ENCODE results near the gene SIN3B.

DNA sequence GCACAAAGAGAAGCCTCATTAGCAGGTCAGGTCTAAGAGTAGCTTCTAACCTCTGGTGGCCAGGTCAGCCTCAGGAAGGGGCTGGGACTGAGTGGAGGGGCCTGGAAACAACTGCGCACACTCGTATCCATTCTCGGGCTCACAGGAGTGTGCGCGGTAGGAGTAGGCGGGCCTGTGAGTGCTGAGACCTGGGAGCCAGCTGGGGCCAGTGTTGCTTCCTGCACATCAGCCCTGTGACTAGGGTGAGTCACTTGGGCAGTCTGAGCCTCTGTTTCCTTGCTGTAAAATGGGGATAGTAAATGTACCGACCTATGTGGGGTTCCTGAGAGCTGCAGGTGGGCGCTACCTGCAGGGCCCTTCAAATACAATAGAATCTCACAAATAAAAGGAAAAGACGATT, 26.9 kb downstream of the SIN3B start:
- TF ChIP-seq, protein P1, sequence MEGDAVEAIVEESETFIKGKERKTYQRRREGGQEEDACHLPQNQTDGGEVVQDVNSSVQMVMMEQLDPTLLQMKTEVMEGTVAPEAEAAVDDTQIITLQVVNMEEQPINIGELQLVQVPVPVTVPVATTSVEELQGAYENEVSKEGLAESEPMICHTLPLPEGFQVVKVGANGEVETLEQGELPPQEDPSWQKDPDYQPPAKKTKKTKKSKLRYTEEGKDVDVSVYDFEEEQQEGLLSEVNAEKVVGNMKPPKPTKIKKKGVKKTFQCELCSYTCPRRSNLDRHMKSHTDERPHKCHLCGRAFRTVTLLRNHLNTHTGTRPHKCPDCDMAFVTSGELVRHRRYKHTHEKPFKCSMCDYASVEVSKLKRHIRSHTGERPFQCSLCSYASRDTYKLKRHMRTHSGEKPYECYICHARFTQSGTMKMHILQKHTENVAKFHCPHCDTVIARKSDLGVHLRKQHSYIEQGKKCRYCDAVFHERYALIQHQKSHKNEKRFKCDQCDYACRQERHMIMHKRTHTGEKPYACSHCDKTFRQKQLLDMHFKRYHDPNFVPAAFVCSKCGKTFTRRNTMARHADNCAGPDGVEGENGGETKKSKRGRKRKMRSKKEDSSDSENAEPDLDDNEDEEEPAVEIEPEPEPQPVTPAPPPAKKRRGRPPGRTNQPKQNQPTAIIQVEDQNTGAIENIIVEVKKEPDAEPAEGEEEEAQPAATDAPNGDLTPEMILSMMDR (IDR thresholded peaks at IDR 0.05), result no peak
- no peak for TF ChIP-seq POLR2A (IDR thresholded peaks at IDR 0.05)

All from ovary (tissue), 3 donors.